BJ (cell line): ENCODE measurements around the gene NLGN1. TPM values are rescaled to one million over a fixed set of nuclear protein-coding genes. Genes with fewer than 3 reads are reported as not detected.

Experiments
- CTCF ChIA-PET: fragments of 350-600 bp; formaldehyde crosslinking; extraction: SDS; loops from one replicate; lab custom pipeline; 2021; ENCODE audit warnings: antibody characterized with exemption, inconsistent platforms; lab: Yijun Ruan, JAX
- POLR2A ChIA-PET: fragments of 300-600 bp; sonication (Branson Sonifier 250); formaldehyde crosslinking; extraction: SDS; loops from one replicate; lab custom pipeline; 2021; ENCODE audit warnings: antibody characterized with exemption; lab: Charles Lee
- DNase-seq: peaks from one replicate; pipeline ENCODE4 v3.0.0-alpha.2; 2011; ENCODE audit warnings: low read depth
- H3K27me3 ChIP-seq: 2 replicates; pipeline ENCODE4 v1.6.0; 2011; ENCODE audit warnings: low read length; ENCODE audit not compliant: control insufficient read depth, insufficient read depth
- H3K36me3 ChIP-seq: 2 replicates; pipeline ENCODE4 v1.5.1; 2011; ENCODE audit warnings: low read length; ENCODE audit not compliant: control insufficient read depth, insufficient read depth
- H3K4me3 ChIP-seq: 2 replicates; pipeline ENCODE4 v1.5.1; 2011; ENCODE audit warnings: low read depth, mild to moderate bottlenecking, control low read depth, low read length
- polyA plus RNA-seq: library from polyadenylated mRNA; depleted of rRNA; stranded (reverse); fragments of >200 nt; gene quantifications from 2 replicates; pipeline ENCODE4 v1.2.3, GENCODE V29; 2011
- TF ChIP-seq, protein P1 (sequence below): IDR thresholded peaks from 2 replicates; pipeline ENCODE4 v1.5.1; 2011; ENCODE audit warnings: low read depth, mild to moderate bottlenecking, control low read depth, inconsistent platforms, low read length, moderate library complexity; ENCODE audit not compliant: insufficient read depth

The NLGN1 gene
- polyA plus RNA-seq, 1 experiment: 15.5 TPM

DNA sequence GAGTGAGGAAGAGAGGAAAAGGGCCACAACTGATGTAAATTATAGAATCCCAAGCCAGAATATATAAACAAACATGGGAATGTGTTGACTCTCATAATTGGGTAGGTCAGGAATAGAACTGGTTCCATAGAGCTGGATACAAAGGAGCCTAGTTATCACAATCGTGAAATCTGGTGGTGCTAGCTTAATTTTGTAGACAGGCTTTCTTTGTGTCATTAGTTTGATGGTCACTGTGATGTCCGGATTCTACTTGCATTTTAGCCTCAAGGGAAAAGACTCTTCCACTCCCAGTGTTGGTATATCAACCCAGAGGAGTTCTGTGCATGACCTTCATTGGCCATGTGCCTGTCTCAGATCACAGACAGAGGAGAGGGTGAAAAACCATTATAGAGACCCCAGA lies 81.8 kb downstream of the NLGN1 start:
- H3K4me3 ChIP-seq: no peak overlapping the region
- no peaks in the 10 kb centered on the region for H3K36me3 ChIP-seq
- ChIA-PET POLR2A (no interaction called here), CTCF (no interaction called here)
- no peaks in the 10 kb centered on the region for H3K27me3 ChIP-seq
- DNase-seq: no peak
- TF ChIP-seq, protein P1, sequence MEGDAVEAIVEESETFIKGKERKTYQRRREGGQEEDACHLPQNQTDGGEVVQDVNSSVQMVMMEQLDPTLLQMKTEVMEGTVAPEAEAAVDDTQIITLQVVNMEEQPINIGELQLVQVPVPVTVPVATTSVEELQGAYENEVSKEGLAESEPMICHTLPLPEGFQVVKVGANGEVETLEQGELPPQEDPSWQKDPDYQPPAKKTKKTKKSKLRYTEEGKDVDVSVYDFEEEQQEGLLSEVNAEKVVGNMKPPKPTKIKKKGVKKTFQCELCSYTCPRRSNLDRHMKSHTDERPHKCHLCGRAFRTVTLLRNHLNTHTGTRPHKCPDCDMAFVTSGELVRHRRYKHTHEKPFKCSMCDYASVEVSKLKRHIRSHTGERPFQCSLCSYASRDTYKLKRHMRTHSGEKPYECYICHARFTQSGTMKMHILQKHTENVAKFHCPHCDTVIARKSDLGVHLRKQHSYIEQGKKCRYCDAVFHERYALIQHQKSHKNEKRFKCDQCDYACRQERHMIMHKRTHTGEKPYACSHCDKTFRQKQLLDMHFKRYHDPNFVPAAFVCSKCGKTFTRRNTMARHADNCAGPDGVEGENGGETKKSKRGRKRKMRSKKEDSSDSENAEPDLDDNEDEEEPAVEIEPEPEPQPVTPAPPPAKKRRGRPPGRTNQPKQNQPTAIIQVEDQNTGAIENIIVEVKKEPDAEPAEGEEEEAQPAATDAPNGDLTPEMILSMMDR: no peak

- CTCF ChIA-PET: no interaction called here
- Histone ChIP-seq H3K4me3 (no peak overlapping the region), H3K27me3 (no peaks in the 10 kb centered on the region), H3K36me3 (no peaks in the 10 kb centered on the region)
- DNase-seq: peak; percentile 1
- TF ChIP-seq, protein P1: no peak
- POLR2A ChIA-PET: interaction anchor here (0.5 kb wide), 1 partner anchor 1761 kb away, joined by 4 read pairs; no protein-coding TSS in a partner anchor
These were observed 104.5 kb downstream of the NLGN1 start for GRCh38 chr3:173501931-173502489.

DNA sequence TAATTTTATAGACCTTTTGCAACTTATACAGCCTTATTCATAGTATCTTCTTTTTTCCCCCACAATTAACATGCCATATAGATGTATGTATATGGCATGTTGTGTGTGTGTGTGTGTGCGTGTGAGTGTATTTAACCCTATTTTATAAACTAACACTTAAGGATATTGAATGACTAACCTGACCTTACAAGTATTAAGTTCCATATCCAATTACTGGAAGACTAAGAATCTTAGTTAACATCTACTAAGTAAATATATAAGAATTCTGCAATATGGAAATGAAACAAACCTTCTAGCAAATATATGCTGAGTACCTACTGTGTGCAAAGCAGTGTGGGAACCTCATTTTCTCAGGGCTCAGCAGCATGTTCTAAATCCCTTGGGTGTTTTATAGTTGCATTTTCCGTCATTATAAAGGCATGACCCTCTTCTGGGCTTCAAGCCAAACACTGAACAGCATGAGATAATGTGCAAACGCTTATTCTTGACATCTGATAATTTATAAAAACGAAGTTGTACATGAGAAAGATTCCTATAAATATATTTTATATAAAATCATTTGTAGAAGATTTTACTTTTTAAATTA lies 105.5 kb downstream of the NLGN1 start:
- TF ChIP-seq, protein P1: no peak
- POLR2A ChIA-PET: no interaction called here
- CTCF ChIA-PET: no interaction called here

DNA sequence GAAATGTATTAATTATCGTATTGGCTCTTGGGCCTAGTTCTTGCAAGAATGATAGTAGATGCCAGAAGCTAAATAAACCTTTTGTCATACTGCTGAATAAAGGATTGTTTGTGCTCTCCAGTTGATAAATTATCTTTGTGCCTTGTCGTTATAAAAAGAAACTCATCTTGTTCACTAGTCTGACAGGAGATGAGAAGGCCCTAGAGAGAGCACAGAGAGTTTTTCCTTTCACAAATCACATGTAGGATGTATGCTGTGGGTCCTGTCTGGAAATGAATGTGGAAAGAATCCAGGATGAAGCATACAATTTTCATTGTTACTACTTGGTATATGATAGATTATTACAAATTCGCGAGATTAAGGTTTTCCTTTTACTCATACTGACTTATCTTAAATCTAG lies 113.0 kb downstream of the NLGN1 start:
- TF ChIP-seq, protein P1: no peak
- Histone ChIP-seq H3K4me3 (no peak overlapping the region), H3K27me3 (no peaks in the 10 kb centered on the region), H3K36me3 (no peaks in the 10 kb centered on the region)
- CTCF ChIA-PET: no interaction called here
- POLR2A ChIA-PET: no interaction called here
- DNase-seq: no peak

More for the DNA sequence above, 105.5 kb downstream of the NLGN1 start:
- peak; percentile 1 for DNase-seq
- no peaks in the 10 kb centered on the region for H3K36me3 ChIP-seq
- no peaks in the 10 kb centered on the region for H3K27me3 ChIP-seq
- H3K4me3 ChIP-seq: no peak overlapping the region

DNA sequence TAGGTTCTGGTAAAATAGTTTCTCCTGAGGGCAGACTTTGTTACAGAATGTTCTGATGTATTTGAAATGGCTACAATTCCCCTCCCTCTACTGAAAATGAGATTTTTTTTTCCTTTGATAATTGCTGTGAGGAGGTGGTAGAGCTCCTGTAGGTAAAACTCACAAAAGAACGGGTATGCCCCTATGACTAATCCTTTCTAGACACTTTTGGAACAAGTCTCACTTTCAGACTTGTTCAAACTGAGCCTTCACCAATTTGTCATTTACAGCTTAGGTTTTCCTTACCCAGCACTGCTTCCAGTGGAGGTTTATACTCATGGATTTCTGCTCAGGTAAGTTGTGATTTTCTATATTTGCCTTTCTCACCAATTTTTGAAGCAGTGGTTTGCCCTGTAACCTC lies 115.6 kb downstream of the NLGN1 start:
- Histone ChIP-seq H3K36me3 (no peaks in the 10 kb centered on the region), H3K27me3 (no peaks in the 10 kb centered on the region), H3K4me3 (no peak overlapping the region)
- POLR2A ChIA-PET: no interaction called here
- DNase-seq: no peak
- TF ChIP-seq, protein P1: no peak
- CTCF ChIA-PET: interaction anchor here (1.2 kb wide), 1 partner anchor 102 kb away, joined by 3 read pairs; no protein-coding TSS in a partner anchor
